NCI-H128 (cell line): ENCODE results near the gene TRAF3.
"Not testable (repeated sequence)": the region's sequence is repeated elsewhere in the genome, so short reads cannot be mapped to it uniquely, and the experiment has no call there.

Experiments used
- DNase-seq: peaks from one replicate; lab custom pipeline; 2025; ENCODE audit not compliant: unreplicated experiment; lab: John Stamatoyannopoulos, UW

The TRAF3 gene

GRCh38 chr14:102922490-102923200, 145.4 kb downstream of the TRAF3 start, which contains the start of gene AMN:
Gene AMN (plus strand): TSS chr14:102922663. CDS start chr14:102922689, 26 bp downstream.
- no peak for DNase-seq

DNA sequence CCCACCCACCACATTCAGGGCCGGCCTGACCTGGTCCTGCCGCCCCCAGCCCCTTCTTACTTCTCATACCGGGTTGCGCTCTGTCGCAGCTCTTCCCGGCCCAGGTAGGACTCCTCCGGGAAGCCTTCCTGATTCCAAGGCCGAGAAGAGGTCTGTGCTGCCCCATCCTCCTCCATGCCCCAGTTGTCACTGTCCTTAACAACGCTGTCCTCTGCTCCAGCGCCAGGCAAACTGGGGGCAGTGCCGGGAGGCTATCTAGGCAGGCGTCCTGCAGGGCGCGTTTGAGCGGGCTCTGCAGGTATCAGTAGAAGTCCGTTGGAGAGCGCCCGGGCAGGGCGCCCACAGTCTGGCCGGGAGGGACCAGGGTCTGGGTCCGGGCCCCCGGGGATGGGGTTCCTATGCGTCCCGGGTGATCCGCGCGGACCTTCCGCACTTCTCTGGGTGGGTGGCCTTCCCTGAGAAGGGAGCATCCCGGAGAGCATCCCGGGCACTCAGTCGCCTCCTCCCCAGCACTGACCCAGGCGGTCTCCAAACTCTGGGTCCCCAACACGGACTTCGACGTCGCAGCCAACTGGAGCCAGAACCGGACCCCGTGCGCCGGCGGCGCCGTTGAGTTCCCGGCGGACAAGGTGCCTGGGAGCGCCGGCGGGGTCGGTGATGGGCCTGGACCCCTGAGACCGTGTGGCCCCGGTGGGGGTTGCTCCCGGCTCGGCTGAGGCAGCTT, 146.1 kb downstream of the TRAF3 start:
- no peak for DNase-seq

DNA sequence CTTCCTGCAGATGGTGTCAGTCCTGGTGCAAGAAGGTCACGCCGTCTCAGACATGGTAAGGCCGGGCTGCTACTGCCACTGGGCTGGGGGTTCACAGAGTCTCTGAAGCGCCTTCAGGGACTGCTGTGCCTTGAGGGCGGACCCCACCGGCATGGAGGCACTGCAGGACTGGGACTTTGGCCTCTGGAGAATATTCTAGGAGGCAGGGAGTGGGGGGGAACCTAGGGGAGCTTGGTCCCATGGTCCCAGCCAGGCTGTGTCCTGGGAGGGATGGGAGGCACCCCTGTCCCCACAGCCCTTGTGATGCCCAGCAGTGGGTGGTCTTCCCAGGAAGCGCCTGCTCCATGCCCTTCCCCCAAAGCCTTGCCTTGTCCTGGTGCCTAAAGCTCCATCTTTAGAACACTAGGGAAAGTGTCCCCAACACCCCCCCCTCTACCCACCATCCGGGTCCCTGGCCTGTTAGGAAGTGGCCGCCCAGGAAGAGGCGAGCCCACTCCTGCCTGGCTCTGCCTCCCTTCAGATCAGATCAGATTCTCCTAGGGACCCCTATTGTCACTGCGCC, 146.8 kb downstream of the TRAF3 start:
- DNase-seq, result no peak

- no peak for DNase-seq
Observed at GRCh38 chr14:102924632-102925588, 147.7 kb downstream of the TRAF3 start.

- DNase-seq, result no peak
Observed at GRCh38 chr14:102925646-102926045, 148.4 kb downstream of the TRAF3 start.

DNA sequence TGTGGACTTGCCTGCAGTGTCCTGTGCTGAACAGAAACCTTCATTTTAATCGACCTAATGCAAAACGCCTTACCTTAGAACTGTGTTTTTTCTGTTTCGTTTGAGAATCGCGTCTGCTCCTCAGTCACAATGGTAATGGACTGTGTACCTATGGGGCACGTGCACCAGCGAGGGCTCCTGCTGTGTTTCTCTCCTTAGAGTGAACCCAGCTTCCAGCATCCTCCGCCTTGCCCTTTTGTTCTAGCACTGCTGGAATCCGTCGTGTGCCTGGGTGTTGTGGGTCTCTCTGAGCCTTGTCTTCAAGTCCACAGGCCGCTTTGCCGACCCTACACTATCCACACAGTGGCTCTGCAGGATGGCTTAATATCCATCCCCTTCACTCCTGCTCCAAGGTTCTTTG, 148.9 kb downstream of the TRAF3 start:
- DNase-seq, result no peak

- DNase-seq, result not testable (repeated sequence)
Observed at GRCh38 chr14:102926840-102927239, 149.6 kb downstream of the TRAF3 start.

DNA sequence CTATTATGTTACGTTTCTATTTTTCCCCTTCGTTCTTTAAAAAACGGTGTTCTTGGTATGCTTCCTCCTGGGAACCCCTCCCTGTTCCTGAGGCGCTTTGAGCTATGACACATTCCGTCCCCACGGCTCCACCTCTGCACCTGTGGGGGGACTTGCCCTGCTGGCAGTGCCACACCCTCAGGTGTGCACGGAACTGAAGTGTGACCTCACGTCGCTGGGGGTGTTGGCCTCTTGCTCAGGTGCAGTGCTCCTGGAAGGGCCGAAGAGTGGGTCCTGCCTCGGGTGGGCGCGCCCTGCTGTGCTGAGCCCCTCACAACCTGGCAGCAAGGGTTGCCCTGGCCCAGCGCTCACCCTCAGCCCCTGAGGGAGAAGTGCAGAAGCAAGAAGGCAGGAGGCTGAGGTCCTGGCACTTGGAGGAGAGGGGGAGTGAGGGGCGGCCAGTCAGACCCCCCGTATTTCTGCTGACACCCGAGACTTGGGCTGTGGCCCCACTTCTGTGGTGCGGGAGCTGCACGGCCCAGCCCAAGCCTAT, 150.2 kb downstream of the TRAF3 start:
- no peak for DNase-seq

- DNase-seq, result no peak
Observed at GRCh38 chr14:102927878-102928411, 150.7 kb downstream of the TRAF3 start.

GRCh38 chr14:102928412-102929240, 151.4 kb downstream of the TRAF3 start:
- peak; percentile 62 for DNase-seq

DNA sequence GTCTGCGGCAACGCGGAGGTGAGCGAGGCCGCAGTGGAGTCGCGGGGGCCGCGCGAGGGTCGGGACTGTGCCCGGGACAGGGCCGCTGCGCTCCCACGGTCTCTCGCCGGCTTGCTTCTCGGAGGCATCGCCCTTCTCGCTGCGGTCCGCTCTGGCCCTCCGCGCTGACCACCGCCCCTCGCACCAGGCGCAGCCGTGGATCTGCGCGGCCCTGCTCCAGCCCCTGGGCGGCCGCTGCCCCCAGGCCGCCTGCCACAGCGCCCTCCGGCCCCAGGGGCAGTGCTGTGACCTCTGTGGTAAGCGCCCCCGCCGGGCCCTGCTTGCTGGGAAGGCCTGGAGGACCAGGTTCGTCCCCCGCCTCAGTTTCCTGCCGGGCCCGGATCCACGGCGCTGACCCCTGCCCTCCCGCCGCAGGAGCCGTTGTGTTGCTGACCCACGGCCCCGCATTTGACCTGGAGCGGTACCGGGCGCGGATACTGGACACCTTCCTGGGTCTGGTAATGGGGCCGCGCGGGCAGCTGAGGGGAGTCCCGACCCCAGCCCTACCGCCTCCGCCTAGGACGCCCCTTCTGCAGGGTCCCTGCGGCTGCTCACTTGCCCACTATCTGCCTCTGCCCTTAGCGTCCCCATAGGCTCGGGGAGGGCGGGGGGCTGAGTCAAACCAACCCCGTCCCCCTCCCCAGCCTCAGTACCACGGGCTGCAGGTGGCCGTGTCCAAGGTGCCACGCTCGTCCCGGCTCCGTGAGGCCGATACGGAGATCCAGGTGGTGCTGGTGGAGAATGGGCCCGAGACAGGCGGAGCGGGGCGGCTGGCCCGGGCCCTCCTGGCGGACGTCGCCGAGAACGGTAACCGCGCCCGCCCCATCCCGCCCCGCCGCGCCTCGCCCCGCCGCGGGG, 152.2 kb downstream of the TRAF3 start:
- DNase-seq, result no peak

DNA sequence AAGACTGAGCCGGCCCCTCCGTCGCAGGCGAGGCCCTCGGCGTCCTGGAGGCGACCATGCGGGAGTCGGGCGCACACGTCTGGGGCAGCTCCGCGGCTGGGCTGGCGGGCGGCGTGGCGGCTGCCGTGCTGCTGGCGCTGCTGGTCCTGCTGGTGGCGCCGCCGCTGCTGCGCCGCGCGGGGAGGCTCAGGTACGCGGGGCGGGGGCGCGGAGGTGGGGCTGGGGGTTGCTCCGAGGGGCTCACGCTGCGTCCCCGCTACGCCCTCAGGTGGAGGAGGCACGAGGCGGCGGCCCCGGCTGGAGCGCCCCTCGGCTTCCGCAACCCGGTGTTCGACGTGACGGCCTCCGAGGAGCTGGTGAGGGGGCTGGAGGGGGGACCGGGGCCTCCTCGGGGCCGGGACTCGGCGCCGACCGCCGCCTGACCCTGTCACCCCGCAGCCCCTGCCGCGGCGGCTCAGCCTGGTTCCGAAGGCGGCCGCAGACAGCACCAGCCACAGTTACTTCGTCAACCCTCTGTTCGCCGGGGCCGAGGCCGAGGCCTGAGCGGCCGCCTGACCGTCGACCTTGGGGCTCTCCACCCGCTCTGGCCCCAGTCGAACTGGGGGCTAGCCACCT, 153.0 kb downstream of the TRAF3 start:
- no peak for DNase-seq

DNA sequence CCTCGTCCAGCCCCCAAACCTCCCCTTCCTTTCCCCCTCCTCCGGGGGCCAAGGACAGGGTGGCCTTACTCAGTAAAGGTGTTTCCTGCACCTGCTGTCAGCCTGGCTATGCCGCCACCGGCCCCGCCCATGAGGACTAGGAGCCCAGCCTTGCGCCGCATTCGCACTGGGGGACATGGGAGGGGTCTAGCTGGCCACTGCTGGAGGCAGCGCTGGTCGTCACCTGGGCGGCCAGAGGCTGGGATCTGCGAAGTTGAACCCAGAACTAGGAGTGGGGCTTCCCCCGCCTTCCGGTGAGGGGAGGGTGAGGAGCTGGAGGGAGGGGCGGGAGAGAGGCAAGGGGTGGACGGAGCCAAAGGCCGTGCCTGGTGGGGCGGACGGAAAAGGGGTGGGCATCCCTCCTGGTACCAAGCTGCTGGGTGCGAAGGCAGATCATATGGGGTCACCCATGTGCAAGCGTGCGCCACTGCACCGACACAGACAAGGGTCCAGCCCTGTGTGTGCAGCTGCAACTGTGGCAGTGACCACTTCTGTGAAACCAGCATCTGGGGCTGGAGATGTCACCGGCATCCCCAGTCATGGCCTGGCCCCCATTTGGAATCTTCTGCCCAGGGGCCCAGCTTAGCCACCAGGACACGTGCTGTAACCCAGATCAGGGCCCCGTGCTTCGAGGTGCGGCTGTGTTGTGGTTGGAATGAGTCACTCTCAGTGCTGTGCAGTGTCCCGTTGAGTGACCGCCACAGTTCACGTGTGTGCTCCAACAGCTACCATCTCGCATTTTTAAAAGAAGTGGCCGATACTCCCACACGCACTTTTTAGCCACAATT, 153.7 kb downstream of the TRAF3 start:
- DNase-seq, result no peak

GRCh38 chr14:102931580-102932285, 154.5 kb downstream of the TRAF3 start:
- DNase-seq, result no peak

GRCh38 chr14:102932484-102933248, 155.4 kb downstream of the TRAF3 start:
- no peak for DNase-seq
